NB4 (cell line): ENCODE data around the gene DRP2.

Experiments
- MYC ChIP-seq: IDR thresholded peaks from 2 replicates; pipeline ENCODE4 v1.6.1; 2011; ENCODE audit warnings: low read depth, low read length
- POLR2A ChIP-seq: IDR thresholded peaks from 2 replicates; pipeline ENCODE4 v1.6.1; 2011; ENCODE audit warnings: mild to moderate bottlenecking; ENCODE audit not compliant: insufficient read length; ENCODE audit errors: extremely low read depth
- TF ChIP-seq, protein P1 (sequence below): IDR thresholded peaks from one replicate; pipeline ENCODE4 v1.5.1; 2012; ENCODE audit warnings: low read depth, low read length
- TF ChIP-seq, protein P2 (sequence below): IDR thresholded peaks from 2 replicates; pipeline ENCODE4 v1.6.1; 2011; ENCODE audit warnings: low read depth, low read length

DNA sequence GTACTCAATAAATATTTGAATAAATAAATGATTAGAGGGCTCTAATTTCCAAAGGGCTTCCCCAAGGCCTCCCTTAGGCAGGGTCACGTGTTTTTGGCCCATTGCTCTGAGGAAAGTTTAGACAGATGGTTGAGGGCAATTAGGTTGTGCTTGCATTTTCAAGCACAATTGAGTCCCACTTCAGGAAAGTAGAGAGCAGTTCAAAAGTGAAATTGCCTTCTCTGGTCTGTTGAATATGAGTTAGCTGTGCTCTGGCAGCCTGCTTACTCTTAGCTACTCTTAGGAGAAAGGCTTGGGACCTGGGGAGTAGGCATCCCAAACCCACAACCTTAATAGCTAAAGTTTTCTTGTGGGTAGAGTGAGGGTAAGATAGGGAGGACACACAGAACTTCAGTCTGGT, 9.0 kb upstream of the DRP2 start:
- no peak for TF ChIP-seq POLR2A
- TF ChIP-seq, protein P1, sequence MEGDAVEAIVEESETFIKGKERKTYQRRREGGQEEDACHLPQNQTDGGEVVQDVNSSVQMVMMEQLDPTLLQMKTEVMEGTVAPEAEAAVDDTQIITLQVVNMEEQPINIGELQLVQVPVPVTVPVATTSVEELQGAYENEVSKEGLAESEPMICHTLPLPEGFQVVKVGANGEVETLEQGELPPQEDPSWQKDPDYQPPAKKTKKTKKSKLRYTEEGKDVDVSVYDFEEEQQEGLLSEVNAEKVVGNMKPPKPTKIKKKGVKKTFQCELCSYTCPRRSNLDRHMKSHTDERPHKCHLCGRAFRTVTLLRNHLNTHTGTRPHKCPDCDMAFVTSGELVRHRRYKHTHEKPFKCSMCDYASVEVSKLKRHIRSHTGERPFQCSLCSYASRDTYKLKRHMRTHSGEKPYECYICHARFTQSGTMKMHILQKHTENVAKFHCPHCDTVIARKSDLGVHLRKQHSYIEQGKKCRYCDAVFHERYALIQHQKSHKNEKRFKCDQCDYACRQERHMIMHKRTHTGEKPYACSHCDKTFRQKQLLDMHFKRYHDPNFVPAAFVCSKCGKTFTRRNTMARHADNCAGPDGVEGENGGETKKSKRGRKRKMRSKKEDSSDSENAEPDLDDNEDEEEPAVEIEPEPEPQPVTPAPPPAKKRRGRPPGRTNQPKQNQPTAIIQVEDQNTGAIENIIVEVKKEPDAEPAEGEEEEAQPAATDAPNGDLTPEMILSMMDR, result no peak
- TF ChIP-seq MYC, result no peak
- TF ChIP-seq, protein P2, sequence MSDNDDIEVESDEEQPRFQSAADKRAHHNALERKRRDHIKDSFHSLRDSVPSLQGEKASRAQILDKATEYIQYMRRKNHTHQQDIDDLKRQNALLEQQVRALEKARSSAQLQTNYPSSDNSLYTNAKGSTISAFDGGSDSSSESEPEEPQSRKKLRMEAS, result no peak
